Right hindlimb (tissue), 1 donor: ENCODE data around the gene RPS14.
A peak's percentile ranks its signal among the peaks of the same experiment; 100 is the strongest.
"Not testable (repeated sequence)": the region's sequence is repeated elsewhere in the genome, so short reads cannot be mapped to it uniquely, and the experiment has no call there.

Source experiments
- DNase-seq: peaks from one replicate; pipeline ENCODE4 v3.0.0-alpha.2; 2018

Gene RPS14

DNA sequence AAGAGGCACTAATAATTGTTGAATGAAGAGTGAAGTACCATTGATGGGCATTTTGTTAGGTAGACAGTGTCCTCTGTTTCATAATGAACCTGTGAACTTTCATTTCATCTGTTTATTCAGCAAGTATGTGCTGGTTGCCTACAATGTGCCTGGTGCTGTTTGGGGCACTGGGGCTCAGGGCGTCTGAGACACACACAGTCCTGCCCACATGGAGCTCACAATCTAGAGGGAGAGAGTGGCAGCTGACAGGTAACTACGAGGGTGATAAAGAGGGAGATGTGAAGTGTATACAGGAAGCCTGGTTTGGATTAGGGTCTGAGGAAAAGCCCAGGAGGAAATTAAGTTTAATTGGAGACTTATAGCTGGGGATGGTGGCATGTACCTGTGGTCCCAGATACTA lies 29.9 kb upstream of the RPS14 start:
- no peak for DNase-seq

- not testable (repeated sequence) for DNase-seq
Observed at GRCh38 chr5:150476568-150476967, 27.0 kb upstream of the RPS14 start.

- no peak for DNase-seq
Observed at GRCh38 chr5:150473673-150474358, 24.3 kb upstream of the RPS14 start.

GRCh38 chr5:150469718-150470469 lies 20.4 kb upstream of the RPS14 start:
- no peak for DNase-seq

DNA sequence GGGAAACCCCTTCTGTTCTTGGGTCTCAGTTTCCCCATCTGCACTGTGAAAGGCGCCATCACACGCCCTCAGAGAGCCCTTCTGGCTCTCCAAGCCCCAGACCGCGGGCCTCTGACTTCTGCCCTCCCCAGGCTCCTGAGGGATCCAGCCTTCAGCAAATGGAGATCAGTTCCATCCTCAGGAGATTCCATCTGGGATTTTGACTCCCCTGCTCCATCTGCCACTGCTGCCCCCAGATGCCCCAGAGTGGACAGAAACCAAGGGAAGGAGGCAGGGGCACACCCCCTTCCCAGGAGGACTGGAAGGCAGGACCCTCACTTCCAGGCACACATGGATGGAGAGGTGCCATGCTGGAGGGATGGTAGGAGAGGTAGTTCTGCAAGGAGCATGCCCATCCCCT lies 18.7 kb upstream of the RPS14 start:
- DNase-seq: no peak

DNA sequence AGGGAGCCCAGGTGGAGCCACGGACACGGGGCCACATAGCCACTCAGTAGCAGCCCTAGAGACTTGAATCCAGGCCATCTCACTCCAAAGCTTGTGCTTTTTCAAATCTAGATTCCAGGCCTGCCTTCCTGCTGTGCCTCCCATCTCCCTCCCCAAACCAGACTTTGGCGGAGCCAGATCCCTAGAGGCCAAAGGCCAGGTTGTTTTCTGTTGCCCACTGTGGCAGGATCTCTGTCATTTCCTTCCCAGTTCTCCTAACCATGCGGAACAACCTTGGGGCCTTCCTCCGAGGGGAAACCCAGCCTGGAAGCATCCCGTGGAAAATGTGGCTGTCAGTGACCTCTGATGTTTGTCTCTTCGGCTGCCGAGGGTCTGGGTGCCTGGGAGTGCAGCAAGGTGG lies 16.4 kb upstream of the RPS14 start:
- DNase-seq: peak; percentile 43

GRCh38 chr5:150464554-150465012 lies 15.0 kb upstream of the RPS14 start:
- peak; percentile 64 for DNase-seq

DNA sequence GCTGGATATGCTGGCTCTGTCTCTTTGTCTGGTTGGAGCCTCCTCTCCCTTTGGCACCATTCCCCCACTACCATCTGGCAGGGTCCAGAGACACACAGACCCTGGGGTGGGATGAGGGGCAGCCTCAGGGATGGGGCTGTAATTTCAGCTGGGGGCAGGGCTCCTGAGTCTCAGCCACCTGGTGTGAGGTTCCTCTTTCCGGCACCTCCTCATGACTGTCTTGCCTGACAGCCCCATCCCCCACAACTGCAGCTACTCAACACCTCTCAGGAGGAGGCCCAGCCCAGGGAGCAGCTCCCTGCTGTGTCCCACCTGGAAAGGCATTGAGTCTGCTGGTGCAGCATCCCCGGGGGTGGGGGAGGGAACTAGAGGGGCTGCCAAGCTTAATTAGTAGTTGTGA lies 11.7 kb upstream of the RPS14 start:
- no peak for DNase-seq

GRCh38 chr5:150460781-150461180 lies 11.2 kb upstream of the RPS14 start:
- DNase-seq: no peak

DNA sequence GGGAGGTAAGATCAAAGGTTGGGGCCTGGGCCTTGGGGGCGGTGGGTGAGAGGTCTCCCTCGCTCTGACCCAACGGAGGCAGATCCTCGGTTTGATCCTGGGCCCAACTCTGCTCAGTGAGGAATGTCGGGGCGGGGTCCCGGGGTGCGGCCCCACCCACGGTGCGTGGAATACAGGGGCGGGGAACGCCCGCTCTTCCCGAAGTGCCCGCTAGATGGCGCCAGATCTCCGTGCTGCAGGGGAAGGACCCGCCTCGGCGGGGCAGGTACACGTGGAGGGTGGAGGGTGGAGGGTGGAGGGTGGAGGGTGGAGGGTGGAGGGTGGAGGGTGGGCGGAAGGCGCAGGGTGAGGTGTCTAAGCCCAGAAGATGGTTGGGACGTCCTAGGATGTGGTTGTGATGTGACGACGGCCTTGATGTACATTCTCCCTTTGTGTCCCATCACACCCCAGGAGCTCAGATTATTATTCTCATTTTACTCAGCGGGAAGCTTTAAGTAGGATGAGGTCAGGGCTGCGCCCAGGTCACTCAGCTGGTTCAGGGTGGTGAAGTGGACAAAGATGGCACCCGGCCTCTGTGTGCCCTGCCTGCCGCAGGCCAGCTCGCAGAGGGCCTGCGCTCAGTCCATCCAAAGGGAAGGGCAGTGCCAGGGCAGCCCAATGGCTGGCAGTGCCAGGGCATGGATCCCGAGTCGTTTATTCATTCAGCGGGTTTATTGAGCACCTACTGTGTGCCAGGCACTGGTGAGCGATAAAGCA lies 9.4 kb upstream of the RPS14 start:
- peak; percentile 81 for DNase-seq

GRCh38 chr5:150457562-150458240 lies 8.2 kb upstream of the RPS14 start:
- no peak for DNase-seq

DNA sequence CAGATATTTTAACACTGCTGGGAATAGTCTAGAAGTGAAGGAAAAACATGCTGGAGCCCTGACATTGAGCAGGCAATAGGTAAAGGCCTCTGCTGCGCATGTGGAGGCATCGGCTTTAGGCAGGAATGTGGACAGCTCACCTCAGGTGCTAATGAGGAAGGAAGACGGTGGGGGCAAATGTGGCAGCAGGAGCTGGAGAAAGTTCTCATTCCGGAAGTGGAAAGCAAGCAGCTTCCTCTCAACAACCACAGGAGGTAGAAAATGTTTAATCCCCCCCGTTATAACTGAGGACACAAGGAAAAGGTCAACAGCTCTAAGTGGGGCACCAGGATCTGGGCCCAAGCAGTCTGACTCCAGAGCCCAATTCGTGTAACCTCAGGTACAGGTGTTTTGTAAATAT lies 7.6 kb upstream of the RPS14 start:
- no peak for DNase-seq

GRCh38 chr5:150454492-150455229 lies 5.1 kb upstream of the RPS14 start:
- DNase-seq: no peak

GRCh38 chr5:150454027-150454426 lies 4.5 kb upstream of the RPS14 start:
- not testable (repeated sequence) for DNase-seq

GRCh38 chr5:150452914-150453313 lies 3.4 kb upstream of the RPS14 start:
- DNase-seq: no peak

- DNase-seq: no peak
Observed at GRCh38 chr5:150451594-150451993, 2.1 kb upstream of the RPS14 start.

DNA sequence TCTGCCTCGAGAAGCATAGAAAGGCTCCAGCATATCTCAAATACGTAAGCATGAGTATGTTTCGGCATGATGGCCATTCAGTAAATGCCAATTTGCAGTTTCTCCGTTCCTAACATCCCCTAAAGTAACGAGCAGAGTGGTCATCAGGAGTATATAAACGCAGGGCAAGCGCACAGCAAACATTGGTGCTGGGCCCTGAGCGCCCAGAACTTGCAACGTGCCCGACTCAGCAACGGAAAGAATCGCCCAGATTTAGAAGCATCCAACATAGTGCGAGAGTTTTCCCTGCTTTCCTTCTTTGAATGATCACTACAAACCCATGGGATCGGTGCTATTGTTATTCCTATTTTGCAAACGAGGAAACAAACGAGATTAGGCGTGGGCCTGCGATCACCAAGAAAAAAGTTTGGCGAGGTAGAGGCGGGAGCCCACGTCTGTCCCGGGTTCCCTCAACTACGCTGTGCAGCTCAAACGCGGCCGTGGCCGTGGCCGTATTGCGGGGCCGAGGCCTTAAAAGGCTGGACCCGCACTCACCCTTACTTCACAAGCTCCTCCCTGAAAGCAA lies 505 bp downstream of the RPS14 start:
- peak; percentile 26 for DNase-seq

- no peak for DNase-seq
Observed at GRCh38 chr5:150448334-150448733, 1.2 kb downstream of the RPS14 start.

- no peak for DNase-seq
Observed at GRCh38 chr5:150447188-150447587, 2.4 kb downstream of the RPS14 start.

DNA sequence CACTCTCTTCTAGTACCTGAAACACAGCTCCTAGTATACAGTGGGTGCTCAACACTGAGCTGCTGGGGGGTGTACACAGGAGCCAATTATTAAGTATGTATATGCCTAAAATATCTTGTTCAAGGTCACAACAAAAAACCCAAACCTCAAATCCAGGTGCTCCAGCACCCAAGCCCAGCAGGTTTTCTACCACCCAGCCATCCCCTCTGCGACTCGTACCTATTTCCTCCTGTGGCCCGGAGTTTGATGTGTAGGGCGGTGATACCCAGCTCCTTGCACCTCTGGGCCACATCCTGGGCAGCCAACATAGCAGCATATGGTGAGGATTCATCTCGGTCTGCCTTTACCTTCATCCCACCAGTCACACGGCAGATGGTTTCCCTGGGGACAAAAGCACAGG lies 3.0 kb downstream of the RPS14 start:
- no peak for DNase-seq

- DNase-seq: no peak
Observed at GRCh38 chr5:150446088-150446487, 3.5 kb downstream of the RPS14 start.

DNA sequence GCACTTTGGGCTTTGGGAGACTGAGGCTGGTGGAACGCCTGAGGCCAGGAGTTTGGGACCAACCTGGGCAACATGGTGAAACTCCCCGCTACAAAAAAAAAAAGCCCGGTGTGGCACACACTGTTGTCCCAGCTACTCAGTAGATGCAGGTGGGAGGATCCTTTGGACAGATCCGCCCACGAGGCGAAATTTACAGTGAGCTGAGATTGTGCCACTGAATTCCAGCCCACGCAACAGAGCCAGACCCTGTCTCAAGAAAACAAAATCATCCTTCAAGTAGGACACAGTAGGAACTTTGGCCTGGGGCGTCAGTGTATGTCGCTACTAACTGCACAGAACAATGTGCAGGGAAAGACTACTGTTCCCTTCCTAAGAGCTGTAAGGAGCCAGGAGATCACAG lies 4.8 kb downstream of the RPS14 start:
- DNase-seq: no peak
